Measurements from ENCODE around the gene WDR44. TPM values are rescaled to one million over a fixed set of nuclear protein-coding genes. Genes with fewer than 3 reads are reported as not detected.

WDR44 gene
- total and polyA plus RNA-seq, 2 of the 13 experiments (the other 11 are each of a cell fraction or from before 2014, with no cell fraction given): 2.2 to 4.3 TPM

DNA sequence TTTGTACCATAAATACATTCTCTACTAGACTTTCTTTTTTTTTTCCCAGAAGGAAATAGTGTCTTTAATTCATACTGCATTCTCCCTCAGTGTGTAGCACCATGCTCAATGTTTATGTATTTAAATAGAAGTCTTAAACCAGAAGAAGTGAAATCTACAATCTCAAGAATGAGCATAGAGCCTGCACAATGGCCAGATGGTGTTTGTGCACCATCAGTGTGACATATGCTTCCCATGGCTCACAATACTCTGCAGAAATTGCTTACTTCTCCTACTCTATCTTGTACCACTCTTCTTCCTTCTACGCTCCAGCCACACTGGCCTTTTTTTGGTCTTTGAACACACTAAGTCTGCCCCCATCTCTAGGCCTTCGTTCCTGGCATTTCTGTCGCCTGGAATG lies 147.1 kb downstream of the WDR44 start:
- BruUV-seq (replicated peaks): no TSS peak
- no peak for DNase-seq (ENCODE audit: low spot score)
- H2AFZ ChIP-seq (ENCODE audit: low read length): no peak overlapping the region
- POLR2A ChIA-PET: no interaction called here
- no peak overlapping the region for H3K27ac ChIP-seq (ENCODE audit: extremely low read length, insufficient read depth, low read length)
- peaks cover 14% of the 10 kb centered on the region for H3K4me1 ChIP-seq (ENCODE audit: insufficient read depth, low read length)
- no peak overlapping the region for H3K4me2 ChIP-seq (ENCODE audit: low read depth, low read length)
- H4K20me1 ChIP-seq (ENCODE audit: insufficient read depth, low read length): no peaks in the 10 kb centered on the region
- no peaks in the 10 kb centered on the region for H3K36me3 ChIP-seq (replicated peaks in 1 of 2; ENCODE audit: control insufficient read depth in 1 of 2, insufficient read depth in 2 of 2, low read length in 2 of 2)
- ATAC-seq: no peak
- no peaks in the 10 kb centered on the region for H3K79me2 ChIP-seq (ENCODE audit: insufficient read depth, low read length)
- H3K4me3 ChIP-seq (replicated peaks in 1 of 3; ENCODE audit: insufficient read depth in 1 of 3, low read depth in 2 of 3, low read length in 3 of 3): no peak overlapping the region
- intact Hi-C loops (cut with micrococcal nuclease; ENCODE audit: unreplicated experiment): no loop called here
- in situ Hi-C loops (cut with HindIII; ENCODE audit: extremely low pct_ligation_motif_present, low pct_unique_long_range_greater_than_20kb): no loop called here
- H3K9me3 ChIP-seq (ENCODE audit: low read length): no peaks in the 10 kb centered on the region
- no peak for FAIRE-seq
- H3K27me3 ChIP-seq (ENCODE audit: control insufficient read depth in 1 of 2, insufficient read depth in 2 of 2, low read length in 2 of 2): peaks cover 2 to 18% of the 10 kb centered on the region in 2 experiments; a peak in 3 of 5 replicates
- CTCF ChIA-PET (ENCODE audit: low intra/inter-chr PET ratio, low total read pairs): no interaction called here
- 3% methylated on average over 3 of the region's 3 CpGs for WGBS (ENCODE audit: low lambda C conversion rate)
- TF ChIP-seq JUN (CRISPR knock-in tag; IDR thresholded peaks at IDR 0.05) (no peak), FOXK2 (IDR thresholded peaks at IDR 0.05) (no peak), GATA4 (IDR thresholded peaks at IDR 0.05; ENCODE audit: borderline replicate concordance, low read depth) (no peak), YEATS2 (CRISPR knock-in tag; IDR thresholded peaks at IDR 0.05; ENCODE audit: borderline replicate concordance) (no peak), ZBTB7B (CRISPR knock-in tag; IDR thresholded peaks at IDR 0.05) (no peak), PAX8 (CRISPR knock-in tag; IDR thresholded peaks at IDR 0.05; ENCODE audit: borderline replicate concordance) (no peak), ZNF547 (CRISPR knock-in tag; IDR thresholded peaks at IDR 0.05) (no peak), RFXANK (CRISPR knock-in tag; IDR thresholded peaks at IDR 0.05) (no peak), SOX13 (IDR thresholded peaks at IDR 0.05) (no peak), SOX13 (CRISPR knock-in tag; conservative IDR thresholded peaks at IDR 0.05 in 1 of 2, IDR thresholded peaks at IDR 0.05 in 1 of 2) (no peak)
- TF ChIP-seq, protein P1, sequence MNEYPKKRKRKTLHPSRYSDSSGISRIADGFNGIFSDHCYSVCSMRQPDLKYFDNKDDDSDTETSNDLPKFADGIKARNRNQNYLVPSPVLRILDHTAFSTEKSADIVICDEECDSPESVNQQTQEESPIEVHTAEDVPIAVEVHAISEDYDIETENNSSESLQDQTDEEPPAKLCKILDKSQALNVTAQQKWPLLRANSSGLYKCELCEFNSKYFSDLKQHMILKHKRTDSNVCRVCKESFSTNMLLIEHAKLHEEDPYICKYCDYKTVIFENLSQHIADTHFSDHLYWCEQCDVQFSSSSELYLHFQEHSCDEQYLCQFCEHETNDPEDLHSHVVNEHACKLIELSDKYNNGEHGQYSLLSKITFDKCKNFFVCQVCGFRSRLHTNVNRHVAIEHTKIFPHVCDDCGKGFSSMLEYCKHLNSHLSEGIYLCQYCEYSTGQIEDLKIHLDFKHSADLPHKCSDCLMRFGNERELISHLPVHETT (CRISPR knock-in tag; conservative IDR thresholded peaks at IDR 0.05): no peak
- no peak overlapping the region for H3K9ac ChIP-seq (ENCODE audit: insufficient read depth, low read depth, low read length)

All from HepG2 (cell line).